Measurements from ENCODE around the gene MTURN. TPM values are rescaled to one million over a fixed set of nuclear protein-coding genes. Genes with fewer than 3 reads are reported as not detected.
"Not testable (repeated sequence)": the region's sequence is repeated elsewhere in the genome, so short reads cannot be mapped to it uniquely, and the experiment has no call there.

The MTURN gene
- 1.1 and 2.3 TPM in 2 replicates for total RNA-seq (2014; rRNA removed; shearing (Covaris generic))

DNA sequence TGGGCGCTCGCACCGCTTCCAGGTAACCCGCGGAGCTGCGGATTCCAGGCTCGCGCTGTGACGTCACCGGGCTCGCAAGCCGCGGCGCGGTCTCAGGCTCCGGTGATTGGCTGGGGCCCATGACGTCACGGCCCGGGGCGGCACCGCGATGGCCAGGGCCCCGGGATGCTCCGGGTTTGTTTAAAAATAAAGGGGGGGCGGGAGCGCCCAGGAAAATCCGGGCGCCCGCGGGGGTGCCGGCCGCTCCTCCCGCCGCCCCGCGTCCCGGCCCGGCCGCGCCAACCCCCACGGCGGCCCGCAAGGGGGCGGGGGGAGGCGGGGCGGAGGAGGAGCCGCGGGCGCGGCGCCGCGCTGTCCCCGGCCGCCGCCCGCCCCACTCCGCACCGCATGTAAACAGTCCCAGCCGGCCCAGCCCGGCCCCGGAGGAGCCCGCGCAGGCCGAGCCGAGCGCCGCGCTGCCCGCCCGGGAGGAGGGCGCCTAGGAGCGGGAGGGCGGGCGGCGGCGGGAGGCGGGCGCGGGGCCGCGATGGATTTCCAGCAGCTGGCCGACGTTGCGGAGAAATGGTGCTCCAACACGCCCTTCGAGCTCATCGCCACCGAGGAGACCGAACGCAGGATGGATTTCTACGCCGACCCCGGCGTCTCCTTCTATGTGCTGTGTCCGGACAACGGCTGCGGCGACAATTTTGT lies at the start of gene MTURN:
Gene MTURN, plus strand, starts transcription at position 376 of the 690 bp plus-strand sequence. Its CDS starts 151 bp downstream, at position 527.
- DNase-seq: peak; percentile 99
- Histone ChIP-seq H3K36me3 (replicated peaks; ENCODE audit: control insufficient read depth, insufficient read depth, low read length) (no peaks in the 10 kb centered on the region), H3K27me3 (ENCODE audit: control insufficient read depth, insufficient read depth, low read length) (peaks cover 27% of the 10 kb centered on the region), H3K4me3 (ENCODE audit: insufficient read depth, low read depth, low read length) (peak within 1 kb of the TSS; percentile 73)

DNA sequence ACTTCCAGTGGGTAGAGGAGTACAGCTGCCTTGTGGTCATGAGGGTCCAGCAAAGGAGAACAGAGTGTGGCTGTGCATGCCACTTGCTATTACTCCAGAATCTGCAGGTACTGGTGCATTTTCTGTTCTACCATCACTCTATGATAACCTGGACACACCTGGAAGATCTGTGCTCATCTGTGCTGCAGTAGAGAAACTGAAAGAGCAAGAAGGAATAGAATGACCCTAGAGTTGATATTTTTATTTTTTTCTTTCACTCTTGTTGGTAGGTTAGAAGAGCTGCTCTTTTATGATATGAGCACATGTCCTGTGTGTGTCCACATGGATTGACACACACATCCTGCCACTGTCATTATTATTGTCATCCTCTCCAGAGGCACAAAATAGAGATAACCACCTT lies 48.3 kb upstream of the MTURN start:
- H3K27me3 ChIP-seq (ENCODE audit: control insufficient read depth, insufficient read depth, low read length): no peaks in the 10 kb centered on the region
- no peaks in the 10 kb centered on the region for H3K36me3 ChIP-seq (replicated peaks; ENCODE audit: control insufficient read depth, insufficient read depth, low read length)
- no peak for DNase-seq
- no peak overlapping the region for H3K4me3 ChIP-seq (ENCODE audit: insufficient read depth, low read depth, low read length)

DNA sequence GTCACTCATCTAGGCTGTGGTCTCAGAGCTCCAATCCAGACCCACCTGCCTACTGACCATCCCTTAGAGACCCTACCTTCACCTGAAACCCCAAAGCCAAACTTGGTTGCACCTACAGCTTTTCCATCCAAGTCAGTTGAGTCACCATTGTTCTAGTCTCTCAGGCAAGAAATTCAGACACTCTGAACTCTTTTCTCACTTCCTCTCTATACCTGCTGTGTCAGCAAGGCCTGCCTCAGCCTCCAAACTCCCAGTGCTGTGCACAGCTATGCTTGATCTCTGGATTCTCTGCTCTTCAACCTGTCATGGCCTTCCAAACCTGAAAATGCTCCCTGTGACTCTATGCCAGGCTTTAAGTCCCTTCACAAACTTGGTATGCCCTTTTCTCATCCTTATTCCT lies 47.4 kb upstream of the MTURN start:
- Histone ChIP-seq H3K4me3 (ENCODE audit: insufficient read depth, low read depth, low read length) (no peak overlapping the region), H3K36me3 (replicated peaks; ENCODE audit: control insufficient read depth, insufficient read depth, low read length) (no peaks in the 10 kb centered on the region), H3K27me3 (ENCODE audit: control insufficient read depth, insufficient read depth, low read length) (no peaks in the 10 kb centered on the region)
- DNase-seq: no peak

DNA sequence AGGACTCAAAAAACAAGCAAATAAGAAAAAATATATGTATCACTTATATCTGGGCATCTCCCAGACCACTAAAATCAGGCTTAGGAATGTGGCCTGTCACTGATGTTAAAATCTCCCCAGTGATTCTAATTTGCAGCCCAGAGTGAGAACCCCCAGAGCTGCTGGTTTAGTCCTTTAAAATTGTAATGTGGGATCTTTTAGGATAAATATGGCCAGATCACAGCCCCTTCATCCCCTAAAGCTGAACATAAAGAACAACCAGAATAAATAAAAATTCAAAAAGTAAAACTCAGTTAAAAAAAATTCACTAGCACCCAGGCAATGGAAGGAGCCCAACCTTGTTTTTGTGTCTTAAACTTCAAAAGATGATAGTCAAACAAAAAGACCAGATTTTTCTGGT lies 46.4 kb upstream of the MTURN start:
- DNase-seq: no peak
- H3K36me3 ChIP-seq (replicated peaks; ENCODE audit: control insufficient read depth, insufficient read depth, low read length): peaks cover under 1% of the 10 kb centered on the region; the same call in 1 of the 2 replicates
- no peak overlapping the region for H3K4me3 ChIP-seq (ENCODE audit: insufficient read depth, low read depth, low read length)
- H3K27me3 ChIP-seq (ENCODE audit: control insufficient read depth, insufficient read depth, low read length): no peaks in the 10 kb centered on the region

DNA sequence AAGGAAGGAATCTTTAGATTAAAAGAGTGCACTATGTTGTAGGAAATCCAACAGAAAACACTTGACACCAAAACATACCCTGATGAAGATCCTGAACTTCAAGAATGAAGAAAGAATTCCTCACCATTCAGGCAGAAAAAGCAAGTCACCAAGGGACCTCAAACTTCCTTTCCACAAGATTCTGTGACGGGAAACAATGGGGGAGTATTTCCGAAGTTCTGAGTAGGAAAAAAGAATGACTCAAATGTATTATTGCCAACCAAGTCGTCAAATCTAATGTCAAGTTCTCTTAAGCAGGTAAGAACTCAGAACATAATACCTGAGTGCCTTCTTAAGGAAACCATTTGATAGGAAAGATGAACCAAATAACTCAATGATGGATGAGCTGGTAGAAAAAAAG lies 44.7 kb upstream of the MTURN start:
- DNase-seq: no peak
- H3K36me3 ChIP-seq (replicated peaks; ENCODE audit: control insufficient read depth, insufficient read depth, low read length): peaks cover 1% of the 10 kb centered on the region; the same call in 1 of the 2 replicates
- no peaks in the 10 kb centered on the region for H3K27me3 ChIP-seq (ENCODE audit: control insufficient read depth, insufficient read depth, low read length)
- no peak overlapping the region for H3K4me3 ChIP-seq (ENCODE audit: insufficient read depth, low read depth, low read length)

DNA sequence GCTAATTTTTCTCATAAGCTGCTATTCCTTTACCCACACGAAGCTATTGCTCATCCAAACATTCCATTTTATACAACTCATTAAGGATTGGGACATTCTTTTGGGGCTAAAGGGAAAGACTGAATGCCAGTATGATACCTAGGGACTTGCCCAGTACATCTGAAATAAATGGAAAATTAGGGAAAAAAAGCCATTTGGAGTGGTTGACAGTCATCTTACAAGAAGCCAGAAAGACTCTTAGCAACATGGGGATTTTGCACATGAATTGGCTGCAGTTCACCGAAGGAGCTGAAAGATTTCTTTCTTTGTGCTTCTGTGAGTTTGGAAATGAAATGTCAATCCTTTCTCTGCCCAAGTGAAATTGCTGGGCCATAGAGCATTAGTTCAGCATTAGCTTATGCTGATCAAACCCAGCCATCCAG lies 43.3 kb upstream of the MTURN start:
- DNase-seq: no peak
- peaks cover 1% of the 10 kb centered on the region; the same call in 1 of the 2 replicates for H3K36me3 ChIP-seq (replicated peaks; ENCODE audit: control insufficient read depth, insufficient read depth, low read length)
- H3K4me3 ChIP-seq (ENCODE audit: insufficient read depth, low read depth, low read length): no peak overlapping the region
- no peaks in the 10 kb centered on the region for H3K27me3 ChIP-seq (ENCODE audit: control insufficient read depth, insufficient read depth, low read length)

DNA sequence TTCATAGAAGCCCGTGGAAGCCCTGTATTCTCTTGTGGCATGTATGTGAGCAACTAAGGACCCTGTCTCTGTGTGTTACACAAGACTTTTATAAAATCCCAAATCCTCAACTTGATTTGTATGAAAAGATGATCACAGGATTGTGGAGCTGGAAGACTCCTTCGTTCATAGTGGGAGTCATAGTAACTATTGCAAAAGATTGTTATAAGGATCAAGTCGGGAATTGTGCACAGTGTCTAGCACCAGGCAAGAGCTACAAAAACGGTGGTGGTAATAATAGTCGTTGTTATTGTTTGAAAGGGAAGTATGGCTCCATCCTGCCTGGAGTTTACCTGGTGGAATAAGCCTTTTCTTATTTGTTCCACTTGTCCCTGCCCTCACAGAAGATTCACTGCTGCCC lies 42.8 kb upstream of the MTURN start:
- DNase-seq: no peak
- H3K4me3 ChIP-seq (ENCODE audit: insufficient read depth, low read depth, low read length): no peak overlapping the region
- peaks cover 1% of the 10 kb centered on the region; the same call in 1 of the 2 replicates for H3K36me3 ChIP-seq (replicated peaks; ENCODE audit: control insufficient read depth, insufficient read depth, low read length)
- no peaks in the 10 kb centered on the region for H3K27me3 ChIP-seq (ENCODE audit: control insufficient read depth, insufficient read depth, low read length)

DNA sequence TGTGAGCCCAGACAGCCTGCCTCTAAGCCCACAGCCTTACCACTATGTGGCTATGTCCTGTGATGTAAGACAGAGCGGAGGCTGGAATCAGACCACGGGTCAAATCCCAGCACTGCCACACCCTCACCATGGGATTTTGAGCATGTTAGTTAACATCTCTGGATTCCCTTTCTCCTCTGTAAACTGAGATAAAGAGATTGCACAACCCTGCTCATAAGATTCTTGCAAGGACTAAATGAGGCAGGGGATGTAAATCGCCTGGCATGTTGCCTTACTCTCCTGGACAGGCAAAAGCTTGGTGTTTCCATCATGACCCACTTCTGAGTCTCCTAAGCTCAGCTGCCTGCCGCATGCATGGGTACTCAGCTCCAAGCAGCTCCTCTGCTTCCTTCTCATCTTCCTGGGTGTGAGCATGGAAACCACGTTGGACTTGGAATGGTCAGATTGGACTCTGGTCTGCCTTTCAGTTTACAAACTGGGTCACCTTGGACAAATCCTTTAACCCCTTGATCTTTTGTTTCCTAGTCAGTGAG lies 41.3 kb upstream of the MTURN start:
- DNase-seq: no peak
- Histone ChIP-seq H3K4me3 (ENCODE audit: insufficient read depth, low read depth, low read length) (no peak overlapping the region), H3K27me3 (ENCODE audit: control insufficient read depth, insufficient read depth, low read length) (no peaks in the 10 kb centered on the region), H3K36me3 (replicated peaks; ENCODE audit: control insufficient read depth, insufficient read depth, low read length) (peaks cover 1% of the 10 kb centered on the region; the same call in 1 of the 2 replicates)

DNA sequence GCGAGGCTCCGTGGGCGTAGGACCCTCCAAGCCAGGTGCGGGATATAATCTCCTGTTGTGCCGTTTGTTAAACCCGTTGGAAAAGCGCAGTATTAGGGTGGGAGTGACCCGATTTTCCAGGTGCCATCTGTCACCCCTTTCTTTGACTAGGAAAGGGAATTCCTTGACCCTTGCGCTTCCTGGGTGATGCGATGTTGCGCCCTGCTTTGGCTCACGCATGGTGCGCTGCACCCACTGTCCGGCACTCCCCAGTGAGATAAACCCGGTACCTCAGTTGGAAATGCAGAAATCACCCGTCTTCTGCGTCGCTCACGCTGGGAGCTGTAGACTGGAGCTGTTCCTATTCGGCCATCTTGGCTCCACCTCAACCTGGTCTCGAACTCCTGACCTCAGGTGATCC lies 36.2 kb upstream of the MTURN start:
- H3K27me3 ChIP-seq (ENCODE audit: control insufficient read depth, insufficient read depth, low read length); DNase-seq; H3K4me3 ChIP-seq (ENCODE audit: insufficient read depth, low read depth, low read length); H3K36me3 ChIP-seq (replicated peaks; ENCODE audit: control insufficient read depth, insufficient read depth, low read length): not testable (repeated sequence)

DNA sequence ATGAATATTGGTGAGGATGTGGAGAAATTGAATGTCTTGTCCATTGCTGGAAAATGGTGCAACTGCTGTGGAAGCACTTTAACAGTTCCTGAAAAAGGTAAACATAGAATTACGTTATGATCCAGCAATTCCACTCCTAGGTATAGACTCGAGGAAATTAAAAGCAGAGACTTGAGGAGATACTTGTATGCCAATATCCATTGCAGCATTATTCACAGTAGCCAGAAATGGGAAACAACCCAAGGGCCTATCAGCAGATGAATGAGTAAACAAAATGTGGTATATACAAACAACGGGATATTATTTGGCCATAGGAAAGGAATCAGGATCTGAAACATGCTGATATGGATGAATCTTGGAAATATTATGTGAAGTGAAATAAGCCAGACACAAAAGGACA lies 32.5 kb upstream of the MTURN start:
- Histone ChIP-seq H3K36me3 (replicated peaks; ENCODE audit: control insufficient read depth, insufficient read depth, low read length) (no peaks in the 10 kb centered on the region), H3K27me3 (ENCODE audit: control insufficient read depth, insufficient read depth, low read length) (no peaks in the 10 kb centered on the region), H3K4me3 (ENCODE audit: insufficient read depth, low read depth, low read length) (no peak overlapping the region)
- DNase-seq: no peak

DNA sequence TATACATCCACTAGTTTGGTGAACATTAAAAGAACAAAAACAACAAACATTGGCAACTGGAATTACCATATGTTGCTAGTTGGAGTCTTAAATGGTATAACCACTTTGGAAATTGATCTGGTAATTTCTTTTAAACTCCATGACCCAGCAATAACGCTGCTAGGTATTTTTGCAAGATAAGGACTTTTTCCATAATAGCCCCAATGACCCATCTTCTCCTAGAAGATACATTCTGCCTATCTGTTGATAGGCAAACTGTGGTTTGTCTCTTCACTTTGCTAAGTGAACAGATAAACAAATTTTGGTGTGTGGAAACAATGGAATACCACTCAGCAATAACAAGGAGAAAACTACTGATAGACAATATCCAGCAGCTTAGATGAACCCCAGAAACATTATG lies 30.6 kb upstream of the MTURN start:
- no peak for DNase-seq
- Histone ChIP-seq H3K4me3 (ENCODE audit: insufficient read depth, low read depth, low read length) (no peak overlapping the region), H3K36me3 (replicated peaks; ENCODE audit: control insufficient read depth, insufficient read depth, low read length) (no peaks in the 10 kb centered on the region)

DNA sequence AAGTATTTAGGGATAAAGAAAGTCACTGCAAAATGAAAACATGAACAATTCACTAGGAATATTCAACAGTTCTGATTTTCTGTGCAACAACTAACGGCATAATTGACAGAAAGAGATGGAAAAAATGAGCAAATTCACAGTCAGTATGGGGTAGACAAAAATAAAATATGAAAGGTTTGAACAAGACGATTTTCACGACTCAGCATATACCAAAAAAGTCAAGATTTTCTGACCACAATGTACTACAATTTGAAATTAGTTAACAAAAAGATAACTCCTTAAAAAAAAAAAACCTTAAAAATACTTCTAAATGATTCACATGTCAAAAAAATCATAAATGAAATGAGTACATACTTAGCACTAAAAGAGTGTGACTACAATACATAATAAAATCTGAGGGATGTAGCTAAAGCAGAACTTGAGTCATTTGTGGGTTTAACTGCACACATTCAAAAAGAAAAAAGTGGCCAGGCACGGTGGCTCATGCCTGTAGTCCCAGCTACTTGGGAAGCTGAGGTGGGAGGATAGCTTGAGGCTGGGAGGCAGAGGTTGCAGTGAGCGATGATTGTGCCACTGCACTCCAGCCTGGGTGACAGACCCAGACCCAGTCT lies 22.6 kb upstream of the MTURN start:
- no peaks in the 10 kb centered on the region for H3K27me3 ChIP-seq (ENCODE audit: control insufficient read depth, insufficient read depth, low read length)
- no peaks in the 10 kb centered on the region for H3K36me3 ChIP-seq (replicated peaks; ENCODE audit: control insufficient read depth, insufficient read depth, low read length)
- DNase-seq: no peak
- no peak overlapping the region for H3K4me3 ChIP-seq (ENCODE audit: insufficient read depth, low read depth, low read length)

More for the DNA sequence above, 30.6 kb upstream of the MTURN start:
- no peaks in the 10 kb centered on the region for H3K27me3 ChIP-seq (ENCODE audit: control insufficient read depth, insufficient read depth, low read length)

DNA sequence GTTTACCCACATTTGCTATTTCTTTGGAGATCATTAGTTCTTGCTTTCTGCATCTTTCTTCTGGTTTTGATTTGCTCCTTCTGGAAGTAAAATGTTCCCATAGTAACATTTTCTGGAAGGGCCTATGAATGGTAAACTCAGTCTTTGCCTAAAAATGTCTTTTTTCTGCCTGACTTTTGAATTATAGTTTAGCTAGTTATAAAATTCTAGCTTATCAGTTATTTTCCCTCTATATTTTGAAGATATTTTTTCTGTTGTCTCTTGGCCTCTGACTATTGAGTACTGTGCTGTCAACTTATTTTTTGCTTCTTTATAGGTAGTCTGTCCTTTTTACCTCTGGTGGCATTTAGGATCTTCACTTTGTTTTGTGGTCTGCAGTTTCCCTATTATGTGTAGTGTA lies 21.6 kb upstream of the MTURN start:
- no peak for DNase-seq
- H3K27me3 ChIP-seq (ENCODE audit: control insufficient read depth, insufficient read depth, low read length): no peaks in the 10 kb centered on the region
- no peak overlapping the region for H3K4me3 ChIP-seq (ENCODE audit: insufficient read depth, low read depth, low read length)
- no peaks in the 10 kb centered on the region for H3K36me3 ChIP-seq (replicated peaks; ENCODE audit: control insufficient read depth, insufficient read depth, low read length)

DNA sequence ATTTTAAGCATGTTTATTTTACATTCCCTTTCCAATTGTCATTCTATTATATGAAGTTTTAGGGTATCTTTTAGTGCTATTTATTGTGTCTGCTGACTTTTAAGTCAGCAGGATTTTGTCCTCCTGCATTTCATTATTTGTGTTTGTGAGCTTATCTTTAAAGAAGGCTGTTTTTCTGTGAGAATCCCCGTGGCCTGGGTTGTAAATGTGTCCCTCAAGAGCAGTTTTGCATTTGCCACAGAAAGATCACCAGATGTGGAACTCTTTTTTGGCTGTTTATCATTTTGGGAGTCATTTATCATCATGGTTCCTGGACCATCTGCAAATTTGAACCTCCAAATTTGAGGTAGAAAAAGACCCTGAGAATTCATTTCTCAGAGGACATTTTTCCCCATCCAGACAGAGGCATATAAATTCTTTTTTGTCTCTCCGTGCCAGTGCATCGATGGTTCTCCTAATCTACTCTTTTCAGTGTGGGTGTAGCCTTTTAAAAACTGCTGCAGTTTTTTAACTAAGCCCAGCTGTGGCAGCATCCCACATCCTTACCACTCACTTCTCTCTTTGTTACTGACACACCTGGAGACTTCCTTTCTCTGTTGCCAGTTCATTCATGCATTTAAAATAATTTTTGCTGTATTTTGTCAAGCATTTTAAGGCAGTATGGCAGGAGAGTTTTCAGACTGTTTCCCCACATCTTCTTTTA lies 20.1 kb upstream of the MTURN start:
- Histone ChIP-seq H3K27me3 (ENCODE audit: control insufficient read depth, insufficient read depth, low read length) (no peaks in the 10 kb centered on the region), H3K36me3 (replicated peaks; ENCODE audit: control insufficient read depth, insufficient read depth, low read length) (no peaks in the 10 kb centered on the region), H3K4me3 (ENCODE audit: insufficient read depth, low read depth, low read length) (no peak overlapping the region)
- DNase-seq: no peak
